ENCODE data around the gene IFT27. TPM values are rescaled to one million over a fixed set of nuclear protein-coding genes. Genes with fewer than 3 reads are reported as not detected.

The IFT27 gene
- total RNA-seq, 1 donor from 2014 or later, result 31.7 TPM

GRCh38 chr22:36722055-36722454, 53.9 kb downstream of the IFT27 start:
- H3K9me3 ChIP-seq (ENCODE audit: low read depth), result no peaks in the 10 kb centered on the region
- Mint-ChIP-seq H3K4me1 (peaks cover 3% of the 10 kb centered on the region), H3K36me3 (no peaks in the 10 kb centered on the region), H3K9me3 (no peaks in the 10 kb centered on the region), H3K27me3 (ENCODE audit: insufficient read depth, low read depth) (peaks cover 16% of the 10 kb centered on the region), H3K27ac (no peak overlapping the region), H3K4me3 (no peak overlapping the region)
- no peaks in the 10 kb centered on the region for H3F3A ChIP-seq (ENCODE audit: low read depth)
- H4K20me1 ChIP-seq (ENCODE audit: low read depth), result no peaks in the 10 kb centered on the region
- H3K4me3 ChIP-seq, result no peak overlapping the region
- H3K36me3 ChIP-seq, result no peaks in the 10 kb centered on the region
- no peak overlapping the region for H3K9ac ChIP-seq
- no peak for TF ChIP-seq CTCF (IDR thresholded peaks at IDR 0.05)
- TF ChIP-seq EZH2phosphoT487 (IDR thresholded peaks at IDR 0.05), result no peak
- H3K4me2 ChIP-seq, result no peak overlapping the region
- no peak for DNase-seq (ENCODE audit: low spot score)
- H2AFZ ChIP-seq (replicated peaks), result no peak overlapping the region
- peaks cover 11% of the 10 kb centered on the region for H3K27me3 ChIP-seq
- H3K4me1 ChIP-seq, result no peaks in the 10 kb centered on the region
- H3K79me2 ChIP-seq (ENCODE audit: low read depth), result no peaks in the 10 kb centered on the region
- no peak overlapping the region for H3K27ac ChIP-seq

GRCh38 chr22:36715647-36716046, 60.3 kb downstream of the IFT27 start:
- Histone ChIP-seq H3K4me1 (no peaks in the 10 kb centered on the region), H2AFZ (replicated peaks) (no peak overlapping the region), H3K36me3 (no peaks in the 10 kb centered on the region), H3F3A (ENCODE audit: low read depth) (no peaks in the 10 kb centered on the region), H3K9ac (no peak overlapping the region), H3K4me2 (no peak overlapping the region), H4K20me1 (ENCODE audit: low read depth) (no peaks in the 10 kb centered on the region), H3K9me3 (ENCODE audit: low read depth) (no peaks in the 10 kb centered on the region), H3K27ac (no peak overlapping the region), H3K79me2 (ENCODE audit: low read depth) (no peaks in the 10 kb centered on the region), H3K27me3 (peaks cover 17% of the 10 kb centered on the region), H3K4me3 (no peak overlapping the region)
- DNase-seq (ENCODE audit: low spot score), result no peak
- Mint-ChIP-seq H3K27me3 (ENCODE audit: insufficient read depth, low read depth) (peaks cover 14% of the 10 kb centered on the region), H3K4me3 (no peak overlapping the region), H3K4me1 (no peaks in the 10 kb centered on the region), H3K27ac (no peak overlapping the region), H3K9me3 (no peaks in the 10 kb centered on the region), H3K36me3 (no peaks in the 10 kb centered on the region)
- TF ChIP-seq EZH2phosphoT487 (IDR thresholded peaks at IDR 0.05) (no peak), EZH2 (IDR thresholded peaks at IDR 0.05) (no peak), CTCF (IDR thresholded peaks at IDR 0.05) (no peak)

- Histone ChIP-seq H3K79me2 (ENCODE audit: low read depth) (no peaks in the 10 kb centered on the region), H3K27ac (no peak overlapping the region), H3K4me3 (no peak overlapping the region), H4K20me1 (ENCODE audit: low read depth) (no peaks in the 10 kb centered on the region), H2AFZ (replicated peaks) (no peak overlapping the region), H3K36me3 (no peaks in the 10 kb centered on the region), H3K9me3 (ENCODE audit: low read depth) (no peaks in the 10 kb centered on the region), H3K27me3 (peaks cover 16% of the 10 kb centered on the region), H3K4me2 (no peak overlapping the region), H3F3A (ENCODE audit: low read depth) (no peaks in the 10 kb centered on the region), H3K9ac (no peak overlapping the region), H3K4me1 (no peaks in the 10 kb centered on the region)
- no peak for TF ChIP-seq CTCF (IDR thresholded peaks at IDR 0.05)
- TF ChIP-seq EZH2 (IDR thresholded peaks at IDR 0.05), result no peak
- no peak for TF ChIP-seq EZH2phosphoT487 (IDR thresholded peaks at IDR 0.05)
- H3K9me3 Mint-ChIP-seq, result no peaks in the 10 kb centered on the region
- H3K27ac Mint-ChIP-seq, result no peak overlapping the region
- no peaks in the 10 kb centered on the region for H3K36me3 Mint-ChIP-seq
- H3K27me3 Mint-ChIP-seq (ENCODE audit: insufficient read depth, low read depth), result peaks cover 11% of the 10 kb centered on the region
- no peak for DNase-seq (ENCODE audit: low spot score)
- H3K4me3 Mint-ChIP-seq, result no peak overlapping the region
- no peaks in the 10 kb centered on the region for H3K4me1 Mint-ChIP-seq
Observed at GRCh38 chr22:36714110-36714509, 61.8 kb downstream of the IFT27 start.

All from neural progenitor cell (in vitro differentiated cells).